GM12873 (cell line): ENCODE data around the gene SLC25A41.

Experiments
- TF ChIP-seq, protein P1 (sequence below): IDR thresholded peaks from 2 replicates; pipeline ENCODE4 v1.5.1; 2012; ENCODE audit warnings: low read depth, mild to moderate bottlenecking, moderate library complexity, low read length, control low read depth; ENCODE audit not compliant: insufficient read depth; ENCODE audit errors: missing control alignments

SLC25A41 gene

GRCh38 chr19:6416658-6417405, 16.7 kb downstream of the SLC25A41 start:
- TF ChIP-seq, protein P1, sequence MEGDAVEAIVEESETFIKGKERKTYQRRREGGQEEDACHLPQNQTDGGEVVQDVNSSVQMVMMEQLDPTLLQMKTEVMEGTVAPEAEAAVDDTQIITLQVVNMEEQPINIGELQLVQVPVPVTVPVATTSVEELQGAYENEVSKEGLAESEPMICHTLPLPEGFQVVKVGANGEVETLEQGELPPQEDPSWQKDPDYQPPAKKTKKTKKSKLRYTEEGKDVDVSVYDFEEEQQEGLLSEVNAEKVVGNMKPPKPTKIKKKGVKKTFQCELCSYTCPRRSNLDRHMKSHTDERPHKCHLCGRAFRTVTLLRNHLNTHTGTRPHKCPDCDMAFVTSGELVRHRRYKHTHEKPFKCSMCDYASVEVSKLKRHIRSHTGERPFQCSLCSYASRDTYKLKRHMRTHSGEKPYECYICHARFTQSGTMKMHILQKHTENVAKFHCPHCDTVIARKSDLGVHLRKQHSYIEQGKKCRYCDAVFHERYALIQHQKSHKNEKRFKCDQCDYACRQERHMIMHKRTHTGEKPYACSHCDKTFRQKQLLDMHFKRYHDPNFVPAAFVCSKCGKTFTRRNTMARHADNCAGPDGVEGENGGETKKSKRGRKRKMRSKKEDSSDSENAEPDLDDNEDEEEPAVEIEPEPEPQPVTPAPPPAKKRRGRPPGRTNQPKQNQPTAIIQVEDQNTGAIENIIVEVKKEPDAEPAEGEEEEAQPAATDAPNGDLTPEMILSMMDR: no peak

DNA sequence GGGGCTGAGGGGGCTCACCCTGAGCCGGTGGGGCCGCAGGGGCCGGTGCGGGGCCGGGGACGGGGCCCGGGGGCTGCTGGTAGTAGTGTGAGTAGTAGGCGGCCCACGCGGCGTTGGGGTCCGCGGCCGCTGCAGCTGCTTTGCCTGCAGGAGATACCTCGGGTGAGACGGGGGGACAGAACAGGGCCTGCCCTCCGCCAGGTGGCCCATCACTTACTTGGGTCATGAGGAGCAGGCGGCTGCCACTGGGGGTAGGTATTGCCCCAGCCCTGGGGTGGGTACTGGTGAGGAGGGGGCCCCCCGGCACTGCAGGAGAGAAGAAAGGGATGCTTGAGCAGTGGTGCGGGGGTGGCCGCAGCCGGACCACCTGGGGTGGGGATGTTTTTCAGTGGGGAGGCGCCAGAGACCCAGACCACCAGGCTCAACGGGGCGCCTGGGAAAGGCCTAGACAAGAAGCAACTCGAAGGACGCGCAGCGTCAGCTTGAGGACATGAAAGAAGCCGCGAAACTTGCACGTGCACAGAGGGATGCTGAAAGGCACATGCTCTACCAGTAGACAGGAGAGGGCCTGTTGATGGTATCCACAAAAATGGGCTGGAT, 17.9 kb downstream of the SLC25A41 start:
- TF ChIP-seq, protein P1: no peak

- TF ChIP-seq, protein P1: no peak
These were observed 18.6 kb downstream of the SLC25A41 start for GRCh38 chr19:6414793-6415590.

GRCh38 chr19:6413721-6414643, 19.6 kb downstream of the SLC25A41 start:
- TF ChIP-seq, protein P1: no peak

GRCh38 chr19:6413291-6413690, 20.3 kb downstream of the SLC25A41 start:
- TF ChIP-seq, protein P1: no peak

DNA sequence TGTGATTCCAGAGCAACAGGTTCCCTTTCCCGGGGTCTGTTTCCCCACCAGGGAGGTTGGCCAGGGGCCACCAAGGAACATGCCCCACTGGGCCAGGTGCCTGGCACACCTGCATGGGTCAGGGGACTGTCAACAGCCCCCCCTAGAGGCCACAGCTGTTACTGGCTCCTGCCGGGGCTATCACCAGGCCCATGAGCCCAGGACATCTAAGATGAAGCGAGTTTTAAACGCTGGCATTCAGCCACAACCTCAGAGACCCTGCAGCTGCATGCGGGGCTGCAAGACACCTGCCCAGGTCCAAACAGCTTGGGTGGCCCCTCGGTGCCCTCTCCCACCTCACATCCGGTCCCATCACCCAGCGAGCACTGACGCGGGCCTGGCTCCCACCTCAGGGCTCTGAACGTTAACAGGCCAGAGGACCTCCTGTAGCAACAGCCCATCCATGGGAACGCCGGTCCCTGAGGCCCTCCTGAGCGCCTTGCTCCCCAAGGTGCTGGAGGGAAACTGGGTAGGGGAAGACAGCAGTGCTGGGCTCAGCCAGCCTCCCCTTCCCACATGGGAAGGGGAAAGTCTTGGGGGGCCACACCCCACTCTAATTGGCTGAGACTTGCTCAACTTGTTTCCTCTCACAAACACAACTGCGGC, 21.0 kb downstream of the SLC25A41 start:
- TF ChIP-seq, protein P1: peak; percentile 83
